ENCODE data around the gene ARMH1.
"Not testable (repeated sequence)": the region's sequence is repeated elsewhere in the genome, so short reads cannot be mapped to it uniquely, and the experiment has no call there.

Gene ARMH1

DNA sequence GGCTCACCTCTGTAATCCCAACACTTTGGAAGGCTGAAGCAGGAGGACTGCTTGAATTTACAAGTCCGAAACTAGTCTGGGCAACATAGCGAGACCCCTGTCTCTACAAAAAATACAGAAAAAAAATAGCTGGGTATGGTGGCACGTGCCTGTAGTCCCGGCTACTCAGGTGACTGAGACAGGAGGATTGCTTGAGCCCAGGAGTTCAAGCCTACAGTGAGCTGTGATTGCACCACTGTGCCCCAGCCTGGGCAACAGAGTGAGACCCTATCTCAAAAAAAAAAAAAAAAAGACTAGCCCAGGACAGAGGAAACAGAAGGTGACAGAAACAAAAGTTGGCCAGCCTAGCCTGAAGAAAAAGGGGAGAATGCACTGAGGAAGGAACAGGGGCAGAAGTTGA, 21.2 kb downstream of the ARMH1 start:
- no peak for DNase-seq

DNA sequence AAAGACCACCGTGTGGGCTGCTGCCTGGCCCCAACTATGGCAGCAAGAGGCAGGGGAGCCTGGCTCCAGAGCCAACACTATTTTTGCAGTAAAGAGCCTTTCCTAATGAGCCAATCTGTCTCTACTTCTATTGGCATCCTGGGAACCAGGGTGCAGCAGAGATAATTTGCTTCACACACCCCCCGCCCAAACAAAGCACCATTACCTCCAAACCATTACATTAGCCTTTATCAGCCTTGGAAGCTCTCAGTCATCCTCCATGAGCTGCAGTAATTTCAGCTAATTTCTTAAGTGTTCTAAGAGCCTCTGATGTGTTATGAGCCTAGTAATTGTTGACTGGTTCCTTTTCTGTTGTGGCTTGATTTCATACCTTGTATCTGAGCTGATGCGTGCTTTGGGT, 21.6 kb downstream of the ARMH1 start:
- no peak for DNase-seq

DNA sequence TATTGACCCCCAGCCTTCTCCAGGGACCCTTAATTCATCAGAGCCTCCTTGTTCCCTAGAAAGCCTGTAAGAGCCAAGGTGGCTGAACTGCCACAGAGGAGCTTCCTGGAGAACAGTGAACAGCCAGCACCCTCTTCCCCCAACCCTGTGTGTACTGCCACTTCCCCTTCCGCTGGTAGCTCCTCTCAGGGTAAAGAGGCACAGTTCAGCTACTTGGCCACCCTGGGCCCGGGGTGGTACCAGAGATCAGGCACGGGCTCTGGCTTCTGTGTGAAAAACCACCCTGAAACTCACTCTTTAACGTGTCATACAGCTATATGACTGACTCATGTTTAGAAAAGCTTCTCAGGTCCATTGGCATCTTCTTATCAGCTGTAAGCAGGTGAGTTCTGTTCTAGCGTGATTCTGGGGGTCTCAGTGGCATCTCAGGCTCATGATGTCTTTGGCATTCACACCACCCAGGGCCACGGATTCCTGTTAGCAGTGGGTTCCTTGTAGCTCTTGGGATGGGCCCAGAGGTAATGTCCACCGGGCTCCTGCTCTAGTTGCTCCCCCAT, 22.4 kb downstream of the ARMH1 start:
- DNase-seq: no peak

DNA sequence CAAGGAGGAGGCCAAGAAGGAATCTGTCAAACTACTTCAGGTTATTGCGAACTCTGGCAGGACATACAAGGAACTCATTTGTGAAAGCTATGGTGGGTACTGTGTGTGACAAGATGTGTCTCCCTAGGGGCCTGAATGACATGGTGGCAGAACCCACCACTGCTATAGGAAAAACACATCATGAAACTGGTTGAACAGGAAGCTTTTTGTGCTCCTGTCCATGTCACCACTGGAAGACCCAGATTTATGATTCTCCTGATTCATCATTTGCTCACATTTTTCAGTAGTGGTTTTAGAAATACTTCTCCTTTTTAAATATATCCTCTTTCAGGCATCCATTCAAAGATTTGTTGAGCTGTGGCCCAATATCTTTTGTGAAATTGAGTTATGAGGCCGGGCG, 23.6 kb downstream of the ARMH1 start:
- DNase-seq: no peak

DNA sequence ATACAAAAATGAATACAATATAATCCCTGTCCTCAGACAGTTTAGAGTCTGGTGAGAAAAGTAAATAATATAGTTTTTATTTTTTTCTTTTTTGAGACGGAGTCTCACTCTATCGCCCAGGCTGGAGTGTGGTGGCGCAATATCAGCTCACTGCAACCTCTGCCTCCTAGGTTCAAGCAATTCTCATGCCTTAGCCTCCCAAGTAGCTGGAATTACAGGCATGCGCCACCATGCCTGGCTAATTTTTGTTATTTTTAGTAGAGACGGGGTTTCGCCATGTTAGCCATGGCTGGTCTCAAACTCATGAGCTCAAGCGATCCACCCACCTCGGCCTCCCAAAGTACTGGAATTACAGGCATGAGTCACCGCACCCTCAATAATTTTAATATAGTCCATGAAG, 24.9 kb downstream of the ARMH1 start:
- DNase-seq: not testable (repeated sequence)

DNA sequence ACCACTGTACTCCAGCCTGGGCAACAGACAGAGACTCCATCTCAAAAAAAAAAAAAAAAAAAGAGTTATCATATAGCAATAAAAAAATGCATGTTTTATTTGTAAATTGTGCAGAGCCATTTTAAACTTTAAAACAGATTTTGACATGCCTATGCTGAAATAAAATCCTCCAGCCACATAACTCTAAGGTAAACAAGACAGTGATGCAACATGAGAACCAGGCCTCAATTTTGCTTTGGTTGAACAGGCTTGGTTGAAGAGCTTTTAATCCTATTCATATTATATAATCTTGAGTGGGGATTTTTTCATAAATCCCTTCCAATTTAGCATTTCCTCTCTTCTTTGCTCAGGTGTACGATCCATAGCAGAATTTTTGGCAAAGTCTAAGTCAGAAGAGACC, 26.1 kb downstream of the ARMH1 start:
- no peak for DNase-seq

DNA sequence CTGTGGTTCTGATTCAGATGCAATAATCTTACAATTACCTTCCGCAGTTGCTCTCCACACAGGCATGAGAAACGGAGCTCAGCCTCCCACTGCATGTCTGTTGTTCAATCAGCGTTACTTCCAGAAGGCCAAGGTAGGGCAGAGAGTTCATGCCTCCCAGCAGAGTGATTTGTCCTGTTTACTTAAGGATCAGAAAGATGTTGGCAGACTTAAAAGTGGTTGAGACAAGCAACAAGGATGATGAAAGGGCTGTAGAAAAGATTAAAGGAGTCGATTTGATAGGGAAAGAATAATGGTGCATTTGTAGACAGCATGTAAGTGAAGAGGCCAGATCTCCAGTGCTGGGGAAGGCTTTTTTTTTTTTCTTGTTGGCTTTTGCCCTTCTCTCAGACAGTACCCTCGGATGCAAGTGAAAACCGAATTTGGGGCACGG, 26.6 kb downstream of the ARMH1 start:
- no peak for DNase-seq

DNA sequence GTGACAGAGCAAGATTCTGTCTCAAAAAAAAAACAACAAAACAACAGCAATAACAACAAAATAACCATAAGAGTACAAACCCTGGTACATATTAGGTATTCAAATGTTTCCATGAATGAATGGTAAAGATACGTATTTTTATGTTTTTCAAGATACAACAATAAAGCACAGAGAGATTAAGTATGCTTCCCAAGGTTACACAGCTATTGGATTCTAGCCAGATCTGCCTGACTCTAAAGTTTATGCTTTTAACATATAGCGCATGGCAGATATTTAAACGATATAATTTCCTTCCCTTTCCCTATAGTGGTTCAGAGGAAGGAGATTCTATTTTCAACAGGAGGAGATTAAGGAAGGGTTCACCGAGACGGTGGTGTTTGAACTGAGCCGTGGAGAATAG, 31.0 kb downstream of the ARMH1 start:
- no peak for DNase-seq

DNA sequence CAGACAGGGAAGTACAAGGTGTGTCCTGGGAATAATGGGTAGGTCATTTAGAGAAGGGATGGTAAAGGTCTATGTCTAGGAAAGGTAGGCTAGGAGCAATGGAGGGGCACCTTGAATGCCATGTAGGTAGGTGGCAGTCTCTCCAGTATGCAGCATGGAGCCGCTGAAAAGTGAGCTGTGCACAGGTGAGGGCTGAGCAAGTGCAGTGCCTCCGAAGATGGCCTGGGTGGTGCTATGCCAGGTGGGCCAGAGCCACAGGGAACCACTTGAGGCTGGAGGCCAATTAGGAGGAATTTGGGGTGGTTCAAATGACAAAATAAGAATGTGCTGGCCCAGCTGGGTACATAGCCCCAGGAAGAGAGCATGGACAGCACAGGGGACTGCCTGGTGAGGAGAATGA, 31.4 kb downstream of the ARMH1 start:
- no peak for DNase-seq

DNA sequence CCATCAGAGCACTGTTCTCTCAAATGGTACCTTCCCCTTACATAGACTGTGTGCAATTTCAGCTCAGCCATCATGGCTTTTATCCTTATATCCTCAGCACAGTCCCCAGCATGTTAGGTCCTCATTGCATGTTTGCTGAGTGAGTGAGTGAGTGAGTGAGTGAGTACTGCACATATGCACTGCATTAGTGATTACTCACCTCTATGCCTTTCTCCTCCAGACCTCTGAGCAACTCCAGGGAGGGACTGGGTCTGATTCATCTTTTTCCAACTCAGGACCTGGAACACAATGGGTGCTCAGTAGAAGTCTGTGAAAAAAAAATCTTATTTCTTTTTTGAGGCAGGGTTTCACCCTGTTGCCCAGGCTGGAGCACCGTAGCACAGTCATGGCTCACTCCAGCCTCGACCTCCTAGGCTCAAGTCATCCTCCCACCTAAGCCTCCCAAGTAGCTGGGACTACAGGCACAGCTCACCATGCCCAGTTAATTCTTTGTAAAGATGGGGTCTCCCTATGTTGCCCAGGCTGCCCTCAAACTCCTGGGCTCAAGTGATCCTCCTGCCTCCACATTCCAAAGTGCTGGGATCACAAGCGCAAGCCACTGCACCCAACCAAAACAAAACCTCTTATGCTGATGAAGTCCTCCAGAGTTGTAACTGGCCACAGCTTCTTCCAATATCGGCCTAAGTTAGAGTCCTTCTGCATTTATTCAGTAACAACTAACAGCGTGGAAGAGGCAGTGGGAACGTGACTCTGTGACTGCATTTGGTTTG, 32.8 kb downstream of the ARMH1 start:
- no peak for DNase-seq

DNA sequence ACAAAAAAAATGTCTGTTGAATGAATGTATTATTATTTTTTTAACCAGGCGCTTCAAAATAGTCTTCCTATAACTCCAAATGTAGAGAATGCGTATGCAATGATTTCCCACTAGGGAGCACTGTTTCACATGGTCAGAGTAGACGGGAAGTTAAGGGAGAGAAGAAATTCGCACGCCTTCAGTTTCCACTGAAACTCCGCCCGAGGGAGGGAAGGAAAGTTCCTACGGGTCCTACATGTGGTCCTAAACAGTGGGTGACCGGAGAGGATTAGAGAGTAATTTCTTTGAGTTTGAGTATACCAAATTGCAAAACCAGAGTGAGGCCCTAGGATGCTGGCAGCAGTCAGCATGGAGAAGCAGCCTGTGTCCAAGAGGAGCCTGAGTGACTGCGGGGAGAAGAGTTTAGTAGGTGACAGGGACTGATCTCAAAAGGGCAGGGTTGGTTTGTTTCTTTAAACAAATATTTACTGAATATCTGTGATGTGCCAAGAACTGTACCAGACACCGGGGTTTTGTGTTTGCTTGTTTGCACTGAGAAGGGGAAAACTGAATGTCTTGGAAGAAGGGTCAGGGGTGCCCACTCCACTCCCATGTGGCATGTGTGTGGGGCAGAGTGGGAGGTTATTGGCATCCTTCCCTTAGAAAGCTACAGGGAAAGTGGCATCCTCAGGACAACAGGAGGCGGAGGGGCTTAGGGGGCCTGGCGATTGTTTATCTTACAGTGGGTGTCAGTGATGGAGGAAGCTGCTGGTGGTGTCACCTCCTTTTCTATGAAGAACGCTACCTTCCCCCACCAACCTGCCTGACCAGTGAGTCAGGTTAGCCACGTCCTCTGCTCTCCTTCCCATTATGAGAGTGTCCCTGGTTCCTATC, 33.7 kb downstream of the ARMH1 start:
- peak in 1 of 2 experiments; percentile 59 for DNase-seq

DNA sequence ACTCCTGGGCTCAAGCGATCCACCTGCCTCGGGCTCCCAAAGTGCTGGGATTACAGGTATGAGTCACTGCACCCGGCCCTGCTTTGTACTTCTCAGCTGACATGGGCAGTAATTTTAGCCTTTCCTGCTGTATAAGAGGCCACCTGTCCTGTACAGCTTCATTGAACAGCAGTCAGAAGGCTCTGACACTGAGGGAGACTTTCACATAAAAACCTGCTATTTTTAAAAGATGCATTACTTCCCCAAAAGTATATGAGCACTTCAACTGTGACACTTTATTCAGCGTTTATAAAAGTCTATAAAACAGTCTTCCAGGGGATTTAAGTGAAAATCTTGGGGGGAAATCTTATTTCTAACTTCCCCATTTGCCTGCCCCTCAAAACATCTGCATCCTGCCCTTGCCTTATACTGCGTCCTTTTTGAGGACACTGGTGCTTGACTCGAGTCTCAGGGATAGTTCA, 38.8 kb downstream of the ARMH1 start:
- no peak for DNase-seq

DNA sequence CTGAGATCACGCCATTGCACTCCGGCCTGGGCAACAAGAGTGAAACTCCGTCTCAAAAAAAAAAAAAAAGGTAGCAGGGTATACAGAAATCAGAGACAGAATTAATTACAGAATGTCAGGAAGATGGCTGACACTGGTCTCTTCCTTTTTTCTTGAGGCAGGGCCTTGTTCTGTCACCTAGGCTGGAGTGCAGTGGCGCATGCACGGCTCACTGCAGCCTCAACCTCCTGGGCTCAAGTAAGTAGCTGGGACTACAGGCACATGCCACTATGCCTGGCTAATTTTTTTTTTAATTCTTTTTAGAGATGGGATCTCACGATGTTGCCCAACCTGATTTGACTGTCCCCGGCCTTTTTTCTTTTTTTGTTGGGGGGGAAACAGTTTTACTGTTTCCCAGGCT, 40.0 kb downstream of the ARMH1 start:
- no peak for DNase-seq

DNA sequence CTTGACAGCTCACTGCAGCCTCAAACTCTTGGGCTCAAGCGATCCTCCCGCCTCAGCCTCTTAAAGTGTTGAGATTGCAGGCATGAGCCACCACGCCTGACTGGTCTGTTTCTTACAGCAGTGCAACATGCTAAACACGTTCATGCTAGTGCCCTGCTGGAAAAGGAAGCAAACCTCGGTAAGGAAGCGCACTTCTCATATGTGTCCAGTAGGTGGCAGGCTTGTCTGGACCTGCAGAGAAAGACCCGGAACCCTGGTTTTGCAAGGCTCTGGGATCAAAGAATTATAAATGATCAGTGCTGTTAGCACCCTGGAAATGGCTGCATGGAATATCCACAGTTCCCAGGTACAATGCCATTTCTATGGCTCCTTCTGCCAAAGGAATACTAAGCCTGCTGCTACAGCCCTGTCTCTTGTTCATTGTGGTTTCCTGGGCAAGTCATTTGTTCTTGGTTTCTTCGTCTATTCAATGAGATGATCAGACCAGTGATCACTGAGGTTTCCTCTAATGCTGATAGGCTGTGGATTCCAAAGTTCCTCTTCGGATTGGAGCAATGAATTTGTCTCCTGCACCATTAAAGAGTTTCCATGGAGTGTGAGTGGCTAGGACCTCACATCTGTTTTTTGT, 40.5 kb downstream of the ARMH1 start:
- peak; percentile 46 to 86 for DNase-seq

DNA sequence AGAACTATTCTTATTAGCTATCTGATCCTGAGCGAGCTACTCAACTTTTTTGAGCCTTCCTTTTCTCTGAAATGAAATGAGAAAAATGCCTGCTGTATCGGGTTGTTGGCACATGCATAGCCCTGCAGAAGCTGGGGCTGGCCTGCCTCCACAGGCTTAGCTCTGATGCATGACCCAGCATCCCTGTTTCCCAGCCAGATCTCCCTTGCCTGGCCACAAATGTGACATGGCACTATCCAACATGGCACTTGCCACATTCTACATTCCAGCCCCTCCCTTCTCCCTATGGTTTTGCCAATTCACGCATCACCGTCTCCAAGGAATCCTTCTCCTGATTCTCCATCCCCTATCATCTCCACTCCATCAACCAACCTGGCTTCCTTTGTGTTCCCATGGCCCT, 42.6 kb downstream of the ARMH1 start:
- DNase-seq: no peak

DNA sequence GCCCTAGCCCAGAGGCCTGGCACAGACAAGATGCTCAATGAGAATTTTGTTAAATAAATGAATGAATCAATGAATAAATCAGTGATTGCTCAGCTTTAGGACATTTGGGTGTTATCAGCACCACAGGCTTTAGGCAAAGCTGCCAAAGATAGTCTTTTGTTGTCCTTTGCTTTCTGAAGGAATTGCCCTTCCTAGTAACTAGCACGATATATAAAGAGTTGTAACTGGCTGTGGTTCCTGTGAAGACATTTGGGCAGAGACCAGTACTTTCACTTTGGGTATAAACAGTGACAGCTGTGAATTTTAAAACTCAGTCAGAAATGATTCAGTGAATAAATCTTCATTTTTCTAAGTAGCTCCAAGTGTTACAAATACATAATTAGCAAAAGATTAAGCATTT, 43.1 kb downstream of the ARMH1 start:
- no peak for DNase-seq

DNA sequence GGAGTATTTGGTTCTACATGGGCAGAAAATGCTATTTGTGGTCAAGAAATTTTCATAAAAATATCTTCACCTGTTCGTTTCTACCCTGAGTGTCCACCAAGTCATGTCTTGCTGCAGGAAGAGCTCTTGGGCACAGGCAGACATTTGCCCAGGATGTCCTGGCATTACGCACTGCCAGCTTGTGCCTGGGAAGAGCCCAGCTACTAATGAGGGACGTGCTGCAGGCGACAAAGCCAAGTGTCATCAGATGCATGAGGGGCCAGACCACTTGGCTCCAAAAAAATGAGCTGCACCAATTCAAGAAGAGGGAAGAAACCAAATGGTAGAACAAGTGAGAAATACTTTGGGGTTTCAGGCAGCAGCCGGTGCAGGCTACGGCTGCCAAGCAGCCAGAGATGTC, 43.6 kb downstream of the ARMH1 start:
- no peak for DNase-seq

DNA sequence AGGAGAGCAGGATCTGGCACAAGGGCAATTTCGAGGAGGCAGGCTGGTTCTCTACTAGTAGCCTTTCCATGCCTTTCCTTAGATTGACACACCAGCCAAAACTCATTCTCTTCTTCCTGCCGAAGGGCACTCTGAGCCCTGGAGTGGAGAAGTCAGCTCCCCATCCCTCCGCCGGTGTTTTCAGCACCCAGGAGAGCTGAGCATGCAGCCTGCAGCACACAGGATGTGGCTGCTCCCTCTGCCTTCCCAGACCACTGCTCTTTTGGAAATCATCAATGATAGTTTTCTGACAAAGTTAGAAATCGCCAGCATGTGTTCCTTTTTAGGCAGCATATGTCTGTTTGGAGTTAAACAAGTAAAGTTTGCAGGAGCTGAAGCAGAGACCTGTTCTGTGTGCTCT, 44.8 kb downstream of the ARMH1 start:
- DNase-seq: no peak

DNA sequence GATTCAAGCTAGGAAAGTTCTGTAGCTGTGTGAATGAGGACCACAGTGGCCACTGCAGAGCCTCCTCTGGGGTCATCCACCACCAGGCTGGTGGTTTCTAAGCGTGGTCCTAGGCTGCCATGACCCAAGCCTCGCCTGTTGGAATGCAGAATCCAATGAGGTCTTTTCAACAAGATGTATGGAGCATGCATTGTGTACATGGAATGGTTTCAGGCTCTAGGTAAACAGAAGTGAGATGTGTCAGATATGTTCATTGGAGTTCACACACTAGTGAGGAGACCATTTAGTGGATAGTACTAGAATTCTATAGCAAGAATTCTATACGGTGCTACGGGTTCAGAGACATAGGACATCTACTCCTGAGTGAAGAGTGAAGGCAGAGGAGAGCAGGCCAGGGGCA, 45.8 kb downstream of the ARMH1 start:
- no peak for DNase-seq

DNA sequence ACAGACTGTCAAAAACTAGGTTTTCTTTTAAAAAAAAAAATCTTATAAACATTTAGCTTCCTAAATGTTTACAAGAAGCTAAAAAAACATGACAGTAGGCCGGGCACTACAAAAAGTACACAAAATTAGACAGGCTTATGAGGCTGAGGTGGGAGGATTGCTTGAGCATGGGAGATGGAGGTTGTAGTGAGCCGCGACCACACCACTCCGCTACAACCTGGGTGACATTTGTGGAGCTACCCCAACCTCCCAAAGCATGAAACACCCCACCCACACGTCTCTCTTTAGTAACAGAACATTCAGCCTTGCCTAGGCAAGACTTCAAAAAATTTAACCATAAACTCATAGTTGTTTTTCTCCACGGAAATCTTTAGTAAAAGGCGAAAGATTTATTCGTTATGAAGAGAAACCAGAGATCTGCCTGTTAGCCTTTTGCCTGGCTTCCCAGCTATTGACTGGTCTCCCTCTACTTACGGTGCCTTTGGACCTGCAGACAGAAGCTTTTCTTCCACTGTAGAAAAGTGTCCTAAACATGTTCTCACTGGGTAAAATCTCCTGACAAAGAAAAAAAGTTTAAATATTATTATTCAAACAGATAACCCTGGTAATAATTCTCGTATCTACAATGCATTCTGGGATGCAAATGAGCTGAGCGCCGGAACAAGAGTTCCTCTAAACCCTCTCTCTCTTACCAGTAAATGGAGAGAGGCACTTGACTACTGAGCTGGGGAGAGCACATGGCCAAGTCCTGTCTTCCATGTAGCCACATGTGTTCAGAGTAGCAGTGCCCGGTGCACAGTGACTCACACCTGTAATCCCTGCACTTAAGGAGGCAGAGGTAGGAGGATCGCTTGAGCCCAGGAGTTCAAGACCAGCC, 47.2 kb downstream of the ARMH1 start:
- peak; percentile 14 to 71 for DNase-seq

DNA sequence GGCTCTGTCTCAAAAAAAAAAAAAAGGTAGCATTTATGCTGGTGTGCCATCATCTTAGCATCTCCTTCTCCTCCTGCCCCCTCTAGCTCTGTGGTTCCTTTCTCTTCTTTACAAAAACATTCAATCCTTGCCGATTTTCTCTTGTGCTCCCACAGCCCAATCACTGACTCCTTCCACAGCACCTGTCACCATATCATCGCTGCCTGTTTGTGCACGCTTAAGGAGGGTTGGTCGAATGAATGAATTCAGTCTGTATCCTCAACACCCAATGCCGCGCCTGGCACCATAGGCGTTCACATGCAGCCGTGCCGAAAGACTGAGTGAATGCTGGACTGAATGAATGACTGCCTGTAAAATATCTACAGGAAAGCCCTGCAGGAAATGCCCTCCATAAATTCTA, 48.5 kb downstream of the ARMH1 start:
- no peak for DNase-seq
